HG02885 (cell line): ENCODE results near the gene CLCN5.

Experiments used
- ATAC-seq: cut with Tn5 transposase; IDR thresholded peaks from one replicate; pipeline ENCODE4 v1.9.1; 2021; ENCODE audit warnings: mild to moderate bottlenecking; ENCODE audit not compliant: unreplicated experiment, poor library complexity

The CLCN5 gene

GRCh38 chrX:49922291-49923241, at the start of gene CLCN5:
Gene CLCN5 (plus strand): TSS chrX:49922596. CDS start chrX:49925299, 2,703 bp downstream.
- peak; percentile 96 for ATAC-seq

GRCh38 chrX:49876750-49877149, 45.6 kb upstream of the CLCN5 start:
- peak; percentile 33 for ATAC-seq

GRCh38 chrX:49877397-49878101, 44.8 kb upstream of the CLCN5 start:
- no peak for ATAC-seq

- no peak for ATAC-seq
Observed at GRCh38 chrX:49878128-49878833, 44.1 kb upstream of the CLCN5 start.

GRCh38 chrX:49878834-49879655, 43.4 kb upstream of the CLCN5 start, which contains the start of gene USP27X:
Gene USP27X (plus strand): TSS chrX:49879484. CDS start chrX:49880308, 824 bp downstream.
- peak; percentile 88 for ATAC-seq

GRCh38 chrX:49879656-49880277, 42.6 kb upstream of the CLCN5 start:
- peak; percentile 5 for ATAC-seq

GRCh38 chrX:49880668-49881067, 41.7 kb upstream of the CLCN5 start:
- no peak for ATAC-seq

- ATAC-seq, result peak; percentile 63
Observed at GRCh38 chrX:49884290-49884862, 38.0 kb upstream of the CLCN5 start.

- ATAC-seq, result no peak
Observed at GRCh38 chrX:49892542-49892941, 29.9 kb upstream of the CLCN5 start.

GRCh38 chrX:49896951-49897350, 25.4 kb upstream of the CLCN5 start:
- no peak for ATAC-seq

GRCh38 chrX:49901048-49901447, 21.3 kb upstream of the CLCN5 start:
- ATAC-seq, result no peak

GRCh38 chrX:49910344-49910743, 12.1 kb upstream of the CLCN5 start:
- ATAC-seq, result peak; percentile 62

- no peak for ATAC-seq
Observed at GRCh38 chrX:49912086-49912485, 10.3 kb upstream of the CLCN5 start.

GRCh38 chrX:49912861-49913260, 9.5 kb upstream of the CLCN5 start:
- no peak for ATAC-seq

- ATAC-seq, result peak; percentile 86
Observed at GRCh38 chrX:49915361-49916222, 6.8 kb upstream of the CLCN5 start.

- no peak for ATAC-seq
Observed at GRCh38 chrX:49919617-49920016, 2.8 kb upstream of the CLCN5 start.

- no peak for ATAC-seq
Observed at GRCh38 chrX:49921109-49921508, 1.3 kb upstream of the CLCN5 start.

- no peak for ATAC-seq
Observed at GRCh38 chrX:49925176-49925575, 2.8 kb downstream of the CLCN5 start.
